ENCODE data around the gene IQCM.

- no peak for TF ChIP-seq CTCF (IDR thresholded peaks at IDR 0.05 in 8 of 11, conservative IDR thresholded peaks at IDR 0.05 in 3 of 11)
- TF ChIP-seq POLR2AphosphoS5 (IDR thresholded peaks at IDR 0.05) = no peak
- no peak for TF ChIP-seq POLR2A (IDR thresholded peaks at IDR 0.05)
Observed at GRCh38 chr4:149701435-149702156, 114.0 kb downstream of the IQCM start.

All from spleen (tissue), 7 donors.